Measurements from ENCODE around the gene CEP85. TPM values are rescaled to one million over a fixed set of nuclear protein-coding genes. Genes with fewer than 3 reads are reported as not detected.

Gene CEP85
- total RNA-seq, 4 donors from 2014 or later = 8.6 to 73.8 (median 13.6) TPM

- H3K36me3 ChIP-seq = no peaks in the 10 kb centered on the region
- in situ Hi-C loops (cut with MboI; ENCODE audit: low pct_ligation_motif_present in 1 of 4, low pct_unique_long_range_greater_than_20kb in 1 of 4, low sequenced_read_pairs in 3 of 4) = no loop called here
- intact Hi-C loops (cut with DNase I; ENCODE audit: low total_unique reads) = no loop called here
- H3K4me3 ChIP-seq = no peak overlapping the region
- no peaks in the 10 kb centered on the region for H3K27me3 ChIP-seq
- H3K4me1 ChIP-seq = peaks cover 0 to 21% (median 10%) of the 10 kb centered on the region in 4 donors
- TF ChIP-seq EP300 (IDR thresholded peaks at IDR 0.05; ENCODE audit: low read depth) (no peak), POLR2AphosphoS5 (IDR thresholded peaks at IDR 0.05) (no peak), POLR2A (IDR thresholded peaks at IDR 0.05) (no peak), CTCF (IDR thresholded peaks at IDR 0.05) (no peak)
- no peak for DNase-seq
- H3K9me3 ChIP-seq = no peaks in the 10 kb centered on the region
- 71 to 84% methylated on average over 6 of the region's 6 CpGs for WGBS, 2 donors (ENCODE audit: low coverage in 1 of 2)
- H3K27ac ChIP-seq = no peak overlapping the region
Measured at GRCh38 chr1:26237230-26237966, 3.4 kb downstream of the CEP85 start.

GRCh38 chr1:26239936-26240335 lies 5.9 kb downstream of the CEP85 start:
- H3K27me3 ChIP-seq = no peaks in the 10 kb centered on the region
- peaks cover 0 to 8% (median 4%) of the 10 kb centered on the region in 4 donors for H3K36me3 ChIP-seq
- DNase-seq = no peak
- H3K4me1 ChIP-seq = peaks cover 0 to 20% (median 5%) of the 10 kb centered on the region in 4 donors
- H3K4me3 ChIP-seq = no peak overlapping the region
- 82 to 87% methylated on average over 2 to 4 of the region's 4 CpGs for WGBS, 2 donors (ENCODE audit: low coverage in 1 of 2)
- no peak overlapping the region for H3K27ac ChIP-seq
- in situ Hi-C loops (cut with MboI; ENCODE audit: low pct_ligation_motif_present in 1 of 4, low pct_unique_long_range_greater_than_20kb in 1 of 4, low sequenced_read_pairs in 3 of 4) = no loop called here
- no peak for TF ChIP-seq CTCF (IDR thresholded peaks at IDR 0.05)
- TF ChIP-seq EP300 (IDR thresholded peaks at IDR 0.05; ENCODE audit: low read depth) = no peak
- TF ChIP-seq POLR2AphosphoS5 (IDR thresholded peaks at IDR 0.05) = no peak
- no peak for TF ChIP-seq POLR2A (IDR thresholded peaks at IDR 0.05)
- H3K9me3 ChIP-seq = no peaks in the 10 kb centered on the region
- intact Hi-C loops (cut with DNase I; ENCODE audit: low total_unique reads) = no loop called here

GRCh38 chr1:26252718-26253117 lies 18.7 kb downstream of the CEP85 start:
- Histone ChIP-seq H3K36me3 (peaks cover 0 to 6% (median 0%) of the 10 kb centered on the region in 4 donors), H3K4me1 (no peaks in the 10 kb centered on the region), H3K4me3 (no peak overlapping the region), H3K27me3 (no peaks in the 10 kb centered on the region), H3K9me3 (no peaks in the 10 kb centered on the region), H3K27ac (no peak overlapping the region)
- intact Hi-C loops (cut with DNase I; ENCODE audit: low total_unique reads) (no loop called here), in situ Hi-C loops (cut with MboI; ENCODE audit: low pct_ligation_motif_present in 1 of 4, low pct_unique_long_range_greater_than_20kb in 1 of 4, low sequenced_read_pairs in 3 of 4) (no loop called here)
- TF ChIP-seq EP300 (IDR thresholded peaks at IDR 0.05; ENCODE audit: low read depth) (no peak), POLR2A (IDR thresholded peaks at IDR 0.05) (no peak), CTCF (IDR thresholded peaks at IDR 0.05) (no peak), POLR2AphosphoS5 (IDR thresholded peaks at IDR 0.05) (no peak)
- whole genome bisulfite sequencing, 2 donors (ENCODE audit: low coverage in 1 of 2) = 70 to 72% methylated on average over 7 of the region's 7 CpGs
- DNase-seq = no peak

GRCh38 chr1:26254404-26254803 lies 20.4 kb downstream of the CEP85 start:
- Histone ChIP-seq H3K9me3 (no peaks in the 10 kb centered on the region), H3K4me1 (no peaks in the 10 kb centered on the region), H3K4me3 (no peak overlapping the region), H3K27ac (no peak overlapping the region), H3K27me3 (no peaks in the 10 kb centered on the region), H3K36me3 (peaks cover 0 to 21% (median 2%) of the 10 kb centered on the region in 4 donors)
- intact Hi-C loops (cut with DNase I; ENCODE audit: low total_unique reads) (no loop called here), in situ Hi-C loops (cut with MboI; ENCODE audit: low pct_ligation_motif_present in 1 of 4, low pct_unique_long_range_greater_than_20kb in 1 of 4, low sequenced_read_pairs in 3 of 4) (no loop called here)
- TF ChIP-seq POLR2AphosphoS5 (IDR thresholded peaks at IDR 0.05) (no peak), EP300 (IDR thresholded peaks at IDR 0.05; ENCODE audit: low read depth) (no peak), POLR2A (IDR thresholded peaks at IDR 0.05) (no peak), CTCF (IDR thresholded peaks at IDR 0.05) (no peak)
- 94 to 100% methylated on average over 1 to 3 of the region's 3 CpGs for WGBS, 2 donors (ENCODE audit: low coverage in 1 of 2)
- DNase-seq = no peak
